Embryonic facial prominence (tissue), 1 donor: ENCODE measurements around the gene USP9Y.
"Not testable (repeated sequence)": the region's sequence is repeated elsewhere in the genome, so short reads cannot be mapped to it uniquely, and the experiment has no call there.

Experiments used
- DNase-seq: peaks from one replicate; pipeline ENCODE4 v3.0.0-alpha.2; 2016; ENCODE audit errors: extremely low spot score

USP9Y gene, protein sequence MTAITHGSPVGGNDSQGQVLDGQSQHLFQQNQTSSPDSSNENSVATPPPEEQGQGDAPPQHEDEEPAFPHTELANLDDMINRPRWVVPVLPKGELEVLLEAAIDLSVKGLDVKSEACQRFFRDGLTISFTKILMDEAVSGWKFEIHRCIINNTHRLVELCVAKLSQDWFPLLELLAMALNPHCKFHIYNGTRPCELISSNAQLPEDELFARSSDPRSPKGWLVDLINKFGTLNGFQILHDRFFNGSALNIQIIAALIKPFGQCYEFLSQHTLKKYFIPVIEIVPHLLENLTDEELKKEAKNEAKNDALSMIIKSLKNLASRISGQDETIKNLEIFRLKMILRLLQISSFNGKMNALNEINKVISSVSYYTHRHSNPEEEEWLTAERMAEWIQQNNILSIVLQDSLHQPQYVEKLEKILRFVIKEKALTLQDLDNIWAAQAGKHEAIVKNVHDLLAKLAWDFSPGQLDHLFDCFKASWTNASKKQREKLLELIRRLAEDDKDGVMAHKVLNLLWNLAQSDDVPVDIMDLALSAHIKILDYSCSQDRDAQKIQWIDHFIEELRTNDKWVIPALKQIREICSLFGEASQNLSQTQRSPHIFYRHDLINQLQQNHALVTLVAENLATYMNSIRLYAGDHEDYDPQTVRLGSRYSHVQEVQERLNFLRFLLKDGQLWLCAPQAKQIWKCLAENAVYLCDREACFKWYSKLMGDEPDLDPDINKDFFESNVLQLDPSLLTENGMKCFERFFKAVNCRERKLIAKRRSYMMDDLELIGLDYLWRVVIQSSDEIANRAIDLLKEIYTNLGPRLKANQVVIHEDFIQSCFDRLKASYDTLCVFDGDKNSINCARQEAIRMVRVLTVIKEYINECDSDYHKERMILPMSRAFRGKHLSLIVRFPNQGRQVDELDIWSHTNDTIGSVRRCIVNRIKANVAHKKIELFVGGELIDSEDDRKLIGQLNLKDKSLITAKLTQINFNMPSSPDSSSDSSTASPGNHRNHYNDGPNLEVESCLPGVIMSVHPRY (N-terminal part only)

DNA sequence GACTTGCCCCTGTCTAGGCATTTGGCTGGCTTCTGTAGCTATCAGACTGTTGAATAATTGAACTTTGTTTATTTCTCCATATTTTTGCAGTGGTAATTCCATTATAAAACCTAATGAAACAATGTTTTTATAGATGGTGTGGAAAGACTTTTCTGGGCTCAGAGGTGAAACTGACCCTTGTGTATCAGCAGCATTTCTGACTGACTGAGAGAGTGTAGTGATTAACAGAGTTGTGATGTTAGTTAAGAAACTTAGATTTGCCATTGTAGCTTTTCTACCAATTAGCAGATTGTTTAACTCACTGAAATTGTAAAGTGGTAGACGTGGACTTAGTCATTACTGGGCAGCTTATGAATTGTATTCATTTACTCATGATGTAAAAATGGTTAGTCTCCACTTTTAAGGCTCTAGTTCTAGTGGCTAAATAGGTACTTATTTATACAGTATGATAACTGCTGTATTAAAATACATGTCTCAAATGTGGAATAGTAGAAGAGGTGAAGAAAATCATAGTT is at the start of gene USP9Y:
Gene USP9Y, plus strand, starts transcription at position 51 of the 515 bp plus-strand sequence. CDS start 8,217 bp downstream, outside the sequence.
- DNase-seq = no peak

- DNase-seq = no peak
Measured at GRCh38 chrY:12651621-12652036, 49.4 kb upstream of the USP9Y start.

- peak; percentile 58 for DNase-seq
Measured at GRCh38 chrY:12661745-12662681, 39.0 kb upstream of the USP9Y start.

DNA sequence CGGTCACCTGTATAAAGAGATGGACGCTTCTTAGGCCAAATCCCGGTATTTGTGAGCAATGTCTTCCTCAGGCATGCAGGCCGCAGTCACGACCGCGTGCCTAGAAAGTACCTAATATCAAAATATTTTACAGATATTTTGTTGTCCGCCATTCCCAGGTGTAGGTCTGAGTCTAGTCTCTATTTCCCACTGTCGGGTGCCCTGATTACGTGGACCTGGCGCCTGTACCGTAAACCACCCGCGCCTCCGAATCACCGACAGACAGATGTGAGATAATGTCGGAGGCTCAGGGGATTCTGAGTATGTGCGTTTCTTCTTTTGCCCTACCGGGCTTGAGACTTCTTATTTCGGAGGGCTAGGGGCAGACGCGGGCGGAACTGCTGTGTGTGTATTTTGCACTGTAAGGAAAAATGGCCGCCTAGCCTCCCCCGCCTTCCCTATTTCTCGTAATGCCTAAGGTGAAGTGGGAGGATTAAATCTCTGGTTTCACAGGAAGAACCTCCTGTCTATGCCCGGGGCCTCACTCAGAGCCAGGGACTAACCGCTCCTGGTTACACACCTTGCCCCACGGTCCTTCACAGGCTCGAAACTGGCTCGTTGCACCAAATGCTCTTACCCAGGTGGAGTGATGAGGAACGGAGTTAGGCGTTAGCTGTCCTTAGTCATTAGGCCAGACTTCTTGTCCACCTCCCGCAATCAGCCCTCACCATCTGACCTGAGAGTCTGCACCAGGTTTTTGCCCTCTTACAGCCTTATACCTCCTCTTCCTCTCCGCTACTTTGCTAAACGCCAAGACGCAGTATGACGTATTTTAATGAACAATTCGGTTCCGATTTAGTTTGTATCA is 38.1 kb upstream of the USP9Y start:
- no peak for DNase-seq

- DNase-seq = not testable (repeated sequence)
Measured at GRCh38 chrY:12663845-12664244, 37.2 kb upstream of the USP9Y start.

DNA sequence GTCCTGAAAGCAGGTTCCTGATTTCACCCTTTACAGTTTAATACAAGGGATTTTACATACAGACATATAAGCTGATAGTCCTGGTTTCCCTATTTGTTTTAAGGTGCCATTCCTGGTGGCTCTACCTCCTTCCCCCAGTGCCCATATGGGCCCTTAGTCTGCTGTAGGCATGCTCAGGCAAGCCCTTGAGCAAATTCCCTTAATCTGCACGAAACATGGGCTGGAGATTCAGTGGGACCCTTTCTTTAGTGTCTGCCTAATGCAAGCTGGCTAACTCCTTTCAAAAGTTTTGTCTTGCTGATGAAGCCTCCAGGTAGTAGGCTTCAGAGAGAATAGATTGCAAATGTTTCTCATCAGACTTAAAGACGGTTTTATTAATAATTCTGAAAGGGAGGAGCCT is 22.9 kb upstream of the USP9Y start:
- DNase-seq = no peak

- DNase-seq = no peak
Measured at GRCh38 chrY:12681535-12681934, 19.5 kb upstream of the USP9Y start.

DNA sequence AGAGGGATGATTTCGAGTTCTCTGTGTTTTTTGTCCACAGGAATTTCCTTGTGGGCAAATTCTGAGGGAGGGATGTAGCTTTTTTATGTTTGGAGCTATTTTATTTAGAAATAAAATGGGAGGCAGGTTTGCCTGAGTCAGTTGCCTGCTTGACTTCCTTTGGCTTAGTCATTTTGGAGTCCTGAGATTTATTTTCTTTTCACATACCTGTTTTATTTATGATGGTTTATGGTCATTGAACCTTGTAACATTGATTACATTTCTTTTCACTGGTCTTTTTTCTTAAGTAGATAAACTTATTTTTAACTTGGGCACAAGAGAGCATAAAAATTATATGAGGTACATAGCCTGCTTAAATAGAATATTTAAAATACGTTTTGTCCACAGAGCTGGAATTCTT is 12.7 kb upstream of the USP9Y start:
- no peak for DNase-seq

GRCh38 chrY:12700087-12700486 is 944 bp upstream of the USP9Y start:
- no peak for DNase-seq

GRCh38 chrY:12702174-12702573 is 1.1 kb downstream of the USP9Y start:
- no peak for DNase-seq

- DNase-seq = no peak
Measured at GRCh38 chrY:12710460-12710859, 9.4 kb downstream of the USP9Y start.

- DNase-seq = no peak
Measured at GRCh38 chrY:12715376-12715775, 14.3 kb downstream of the USP9Y start.

DNA sequence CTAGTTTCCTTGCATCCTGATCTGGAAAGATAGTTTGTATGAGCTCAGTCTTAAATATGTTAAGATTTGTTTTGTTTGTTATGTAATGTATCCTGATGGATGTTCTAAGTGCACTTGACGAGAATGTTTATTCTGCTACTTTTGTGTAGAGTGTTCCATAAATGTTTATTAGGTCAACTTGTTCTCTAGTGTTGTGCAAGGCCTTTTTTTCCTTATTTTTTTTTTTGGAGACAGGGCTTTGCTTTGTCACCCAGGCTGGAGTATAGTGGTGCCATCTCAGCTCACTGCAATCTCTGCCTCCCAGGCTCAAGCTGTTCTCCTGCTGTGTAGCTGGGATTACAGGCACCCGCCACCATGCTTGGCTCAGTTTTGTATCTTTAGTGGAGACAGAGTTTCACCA is 28.7 kb downstream of the USP9Y start:
- no peak for DNase-seq

GRCh38 chrY:12733625-12734024 is 32.6 kb downstream of the USP9Y start:
- DNase-seq = no peak

DNA sequence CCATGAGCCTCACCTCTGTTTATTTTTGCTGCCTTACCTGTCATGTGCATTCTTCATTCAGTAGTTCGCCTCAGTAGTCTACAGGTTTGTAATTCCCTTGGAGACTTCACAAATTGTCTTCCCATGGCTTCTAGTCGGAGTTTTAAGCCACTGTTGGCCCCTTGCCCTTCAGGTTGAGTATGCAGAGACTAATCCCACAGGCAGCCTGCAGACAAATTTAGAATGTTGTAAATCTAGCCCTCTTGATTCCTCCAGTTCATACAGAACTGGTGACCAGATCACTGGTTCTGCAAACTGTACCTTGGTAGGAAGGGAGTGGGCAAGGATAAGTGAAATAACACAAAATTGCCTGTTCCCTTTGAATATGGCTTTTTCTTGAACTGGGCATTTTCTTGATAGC is 33.0 kb downstream of the USP9Y start:
- DNase-seq = no peak

DNA sequence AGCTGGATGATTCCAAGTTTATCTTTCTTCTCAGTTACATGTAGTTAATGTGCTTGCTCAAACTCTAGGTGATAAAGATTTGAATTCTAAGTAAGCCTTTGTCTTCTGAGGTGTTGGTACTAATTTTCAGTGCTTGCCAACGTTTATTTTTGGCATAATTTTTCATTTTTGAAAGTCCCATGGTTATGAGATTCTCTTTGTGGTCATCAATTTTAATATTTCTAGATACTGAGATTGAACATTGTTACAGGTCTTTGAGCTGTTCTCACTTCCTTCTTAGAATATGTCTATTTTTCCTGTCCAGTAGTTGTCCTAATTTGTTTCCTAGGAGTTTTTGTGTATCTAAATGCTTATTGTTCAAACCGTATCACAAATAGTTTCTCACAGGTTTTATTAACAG is 40.4 kb downstream of the USP9Y start:
- no peak for DNase-seq

DNA sequence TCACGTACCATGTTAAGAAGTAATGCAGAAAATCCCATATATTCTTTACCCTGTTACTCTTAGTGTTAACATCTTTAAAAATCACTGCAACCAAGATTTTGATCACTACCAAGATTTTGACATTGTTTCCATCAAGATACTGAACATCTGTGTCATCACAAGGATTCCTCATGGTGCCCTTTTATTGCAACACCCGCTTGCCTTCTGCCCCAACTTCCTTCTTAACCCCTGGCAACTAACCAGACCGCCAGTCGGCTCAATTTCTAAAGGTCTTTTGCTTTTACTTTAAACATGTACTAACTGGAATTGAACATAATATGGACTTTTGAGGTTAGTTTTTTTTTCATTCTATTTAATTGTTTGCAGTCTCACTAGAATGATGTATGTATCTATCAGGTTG is 41.7 kb downstream of the USP9Y start:
- DNase-seq = no peak

DNA sequence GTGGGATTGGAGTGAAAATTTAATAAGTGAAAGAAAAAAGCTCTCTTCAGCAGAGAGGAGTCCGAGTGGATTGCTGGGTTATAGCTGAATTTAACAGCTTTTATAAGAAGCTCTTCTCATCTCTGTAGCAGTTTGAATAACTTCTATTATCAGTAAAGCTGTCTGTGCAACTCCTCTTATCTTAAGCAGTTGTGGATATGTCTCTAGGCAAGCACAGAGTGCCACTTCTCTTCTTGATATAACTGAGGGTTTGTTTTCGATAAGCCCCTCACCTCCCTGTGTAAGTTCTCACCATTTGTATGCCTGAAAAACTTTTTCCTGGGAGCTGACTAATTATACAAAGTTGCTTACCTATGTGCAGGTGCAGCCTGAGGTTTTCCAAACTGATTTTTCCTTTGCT is 43.1 kb downstream of the USP9Y start:
- no peak for DNase-seq

- DNase-seq = no peak
Measured at GRCh38 chrY:12749293-12749692, 48.3 kb downstream of the USP9Y start.

DNA sequence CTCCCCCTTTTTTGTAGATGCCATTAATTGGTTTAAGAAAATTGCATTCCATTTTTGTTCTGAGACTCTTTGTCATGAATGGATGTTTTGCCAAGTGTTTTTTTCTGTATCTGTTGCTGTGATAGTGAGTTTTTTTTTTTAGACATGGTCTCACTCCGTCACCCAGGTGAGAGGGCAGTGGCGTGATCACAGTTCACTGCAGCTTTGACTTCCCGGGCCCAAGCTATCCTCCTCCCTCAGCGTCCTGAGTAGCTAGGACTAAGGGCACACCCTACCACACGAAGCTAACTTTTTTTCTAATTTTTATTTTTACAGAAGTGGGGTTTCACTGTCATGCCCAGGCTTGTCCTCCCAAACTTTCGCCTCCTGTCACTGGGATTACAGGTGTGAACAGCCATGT is 51.8 kb downstream of the USP9Y start:
- DNase-seq = no peak
